IMR-90 (cell line): ENCODE results near the gene CELSR2. TPM values are rescaled to one million over a fixed set of nuclear protein-coding genes. Genes with fewer than 3 reads are reported as not detected.

Experiments used
- ATAC-seq: fragments of 200-7000 bp; cut with Tn5 transposase; 2 replicates; pipeline ENCODE4 v1.9.1; 2020; ENCODE audit warnings: low read depth, mild to moderate bottlenecking, moderate library complexity
- BruUV-seq: library from RNA; stranded (reverse); fragments of 400-500 nt; replicated peaks from 2 replicates; lab custom pipeline; 2021; lab: Mats Ljungman, UMichigan
- CTCF ChIA-PET: fragments of 300-600 bp; formaldehyde crosslinking; extraction: SDS; loops from one replicate; lab custom pipeline; 2021; ENCODE audit warnings: antibody characterized with exemption; lab: Yijun Ruan, JAX
- POLR2A ChIA-PET: fragments of 300-600 bp; sonication (Branson Sonifier 250); formaldehyde crosslinking; loops from one replicate; lab custom pipeline; 2022; ENCODE audit warnings: antibody characterized with exemption; ENCODE audit not compliant: unreplicated experiment; lab: Charles Lee
- DNase-seq: peaks from one replicate; pipeline ENCODE4 v3.0.0; 2013
- H2AFZ ChIP-seq: replicated peaks from 2 replicates; pipeline ENCODE3; 2013; ENCODE audit warnings: low read length, mild to moderate bottlenecking; ENCODE audit not compliant: poor library complexity
- H2AK5ac ChIP-seq: 2 replicates; pipeline ENCODE4 v1.6.1; 2013; ENCODE audit warnings: low read depth, low read length, inconsistent platforms
- H2AK9ac ChIP-seq: replicated peaks from 2 replicates; pipeline ENCODE3; 2013; ENCODE audit warnings: mild to moderate bottlenecking, low read depth, low read length, moderate library complexity; ENCODE audit not compliant: poor library complexity
- H2BK120ac ChIP-seq: 2 replicates; pipeline ENCODE4 v1.6.1; 2013; ENCODE audit warnings: low read depth, low read length, inconsistent platforms
- H2BK15ac ChIP-seq: 3 replicates; pipeline ENCODE4 v1.6.1; 2013; ENCODE audit warnings: low read depth, low read length, inconsistent platforms
- H2BK20ac ChIP-seq: 2 replicates; pipeline ENCODE4 v1.6.1; 2013; ENCODE audit warnings: low read depth, mild to moderate bottlenecking, inconsistent platforms, low read length, moderate library complexity
- H2BK5ac ChIP-seq: 2 replicates; pipeline ENCODE4 v1.6.1; 2013; ENCODE audit warnings: mild to moderate bottlenecking, low read depth, low read length, inconsistent platforms; ENCODE audit not compliant: poor library complexity, severe bottlenecking
- H3K14ac ChIP-seq: replicated peaks from 2 replicates; pipeline ENCODE4 v1.6.1; 2013; ENCODE audit warnings: low read depth, low read length, inconsistent platforms
- H3K18ac ChIP-seq: 2 replicates; pipeline ENCODE4 v1.6.1; 2013; ENCODE audit warnings: low read depth, low read length, control low read depth
- H3K23ac ChIP-seq: 2 replicates; pipeline ENCODE4 v1.6.1; 2013; ENCODE audit warnings: low read depth, low read length, inconsistent platforms
- H3K27ac ChIP-seq: 2 replicates; pipeline ENCODE4 v1.5.1; 2013; ENCODE audit warnings: mild to moderate bottlenecking, control low read depth, low read length; ENCODE audit not compliant: insufficient read depth
- H3K27me3 ChIP-seq: 2 replicates; pipeline ENCODE4 v1.6.1; 2013; ENCODE audit warnings: low read length; ENCODE audit not compliant: control insufficient read depth, insufficient read depth
- H3K36me3 ChIP-seq: 2 replicates; pipeline ENCODE4 v1.6.1; 2013; ENCODE audit warnings: low read length, mixed read lengths; ENCODE audit not compliant: control insufficient read depth, insufficient read depth
- H3K4ac ChIP-seq: 2 replicates; pipeline ENCODE4 v1.6.1; 2013; ENCODE audit warnings: low read depth, low read length, inconsistent platforms
- H3K4me1 ChIP-seq: 2 replicates; pipeline ENCODE4 v1.6.1; 2013; ENCODE audit warnings: low read length, mixed read lengths; ENCODE audit not compliant: control insufficient read depth, insufficient read depth
- H3K4me2 ChIP-seq: 2 replicates; pipeline ENCODE4 v1.6.1; 2013; ENCODE audit warnings: low read depth, mild to moderate bottlenecking, control low read depth, low read length, moderate library complexity
- H3K4me3 ChIP-seq: 2 replicates; pipeline ENCODE4 v1.5.1; 2013; ENCODE audit warnings: low read depth, mild to moderate bottlenecking, control low read depth, low read length, moderate library complexity; ENCODE audit not compliant: insufficient read depth
- H3K56ac ChIP-seq: 2 replicates; pipeline ENCODE4 v1.6.1; 2013; ENCODE audit warnings: low read length, inconsistent platforms; ENCODE audit not compliant: insufficient read depth; ENCODE audit errors: extremely low read depth
- H3K79me1 ChIP-seq, 2 experiments: 2 replicates each; pipeline ENCODE4 v1.6.1; 2013; ENCODE audit warnings: low read length in 2 of 2, inconsistent platforms in 1 of 2, low read depth in 1 of 2
- H3K9ac ChIP-seq: 2 replicates; pipeline ENCODE4 v1.6.1; 2013; ENCODE audit warnings: low read depth, low read length, control low read depth
- H3K9me1 ChIP-seq: 2 replicates; pipeline ENCODE4 v1.6.1; 2013; ENCODE audit warnings: low read length, inconsistent platforms; ENCODE audit not compliant: insufficient read depth
- H3K9me3 ChIP-seq: 2 replicates; pipeline ENCODE4 v1.6.1; 2013; ENCODE audit warnings: low read length; ENCODE audit not compliant: control insufficient read depth, insufficient read depth
- H4K20me1 ChIP-seq: 2 replicates; pipeline ENCODE4 v1.6.1; 2013; ENCODE audit warnings: low read length, inconsistent platforms; ENCODE audit not compliant: insufficient read depth
- H4K5ac ChIP-seq: 2 replicates; pipeline ENCODE4 v1.6.1; 2013; ENCODE audit warnings: mild to moderate bottlenecking, low read depth, low read length, control low read depth
- H4K8ac ChIP-seq, 2 experiments: 2 replicates each; pipeline ENCODE4 v1.6.1; 2013; ENCODE audit warnings: low read depth in 2 of 2, low read length in 2 of 2, control low read depth in 1 of 2, inconsistent platforms in 1 of 2
- H4K91ac ChIP-seq: 2 replicates; pipeline ENCODE4 v1.6.1; 2013; ENCODE audit warnings: low read depth, low read length, inconsistent platforms; ENCODE audit not compliant: insufficient read depth
- FOS ChIP-seq: fragments of 150-350 bp; IDR thresholded peaks from 2 replicates; pipeline ENCODE4 v1.6.1; 2016; ENCODE audit warnings: low read depth, low read length
- MAFK ChIP-seq: IDR thresholded peaks from 2 replicates; pipeline ENCODE4 v1.6.1; 2012; ENCODE audit warnings: low read depth, low read length, improper control_type of control experiment
- MXI1 ChIP-seq: IDR thresholded peaks from 2 replicates; pipeline ENCODE4 v1.6.1; 2012; ENCODE audit warnings: low read depth, mild to moderate bottlenecking, low read length, moderate library complexity, borderline replicate concordance
- NFE2L2 ChIP-seq: fragments of 150-350 bp; IDR thresholded peaks from 2 replicates; pipeline ENCODE4 v1.6.1; 2016; ENCODE audit warnings: low read depth, mild to moderate bottlenecking, low read length
- RFX5 ChIP-seq: IDR thresholded peaks from 2 replicates; pipeline ENCODE4 v1.8.0; 2012; ENCODE audit warnings: low read depth, mild to moderate bottlenecking, low read length, moderate library complexity
- USF2 ChIP-seq: fragments of 150-350 bp; IDR thresholded peaks from 2 replicates; pipeline ENCODE4 v1.6.1; 2017; ENCODE audit warnings: mild to moderate bottlenecking, antibody characterized with exemption, low read length, low read depth
- WGBS, 2 experiments: methylation state at CpG; one replicate each; pipeline versions ENCODE4 v1.1.5 to v1.1.7; 2013; ENCODE audit warnings: missing lambda C conversion rate in 2 of 2; ENCODE audit not compliant: insufficient read length in 1 of 2; ENCODE audit errors: extremely low coverage in 2 of 2; 5-methylcytosine and 5-hydroxymethylcytosine counted together
- dilution Hi-C: fragments of 300-500 bp; cut with HindIII; formaldehyde crosslinking; loops from one replicate; pipeline ENCODE4 v1.14.3; 2018; ENCODE audit warnings: low sequenced_read_pairs; ENCODE audit not compliant: unreplicated experiment
- in situ Hi-C: fragments of 300-500 bp; cut with MboI; formaldehyde crosslinking; loops from 3 replicates; pipeline ENCODE4 v1.14.3; 2019; ENCODE audit warnings: low sequenced_read_pairs, inconsistent platforms, mixed read lengths
- intact Hi-C: fragments of 100-400 bp; cut with micrococcal nuclease; formaldehyde crosslinking; loops from 2 replicates; pipeline ENCODE4 v1.10.0; 2022
- polyA plus RNA-seq, 3 experiments: library from polyadenylated mRNA; depleted of rRNA; stranded (reverse); fragments of >200 nt; gene quantifications; 2 replicates each; pipeline ENCODE4 v1.2.3, GENCODE V29; 2012; ENCODE audit warnings: low replicate concordance in 1 of 3
- total RNA-seq: library from RNA; depleted of rRNA; stranded (reverse); fragments of >200 nt; gene quantifications from 2 replicates; pipeline ENCODE4 v1.2.3, GENCODE V29; 2012
- TF ChIP-seq, protein P1 (sequence below): fragments of 150-350 bp; IDR thresholded peaks from 2 replicates; pipeline ENCODE4 v1.6.1; 2016; ENCODE audit warnings: low read depth, mild to moderate bottlenecking, low read length, moderate library complexity, borderline replicate concordance

The CELSR2 gene
- total and polyA plus RNA-seq, 2 of the 4 experiments (the other 2 are of a cell fraction): 1.3 to 5.3 TPM

GRCh38 chr1:109256971-109257681 is 7.8 kb downstream of the CELSR2 start:
- no peaks in the 10 kb centered on the region for H4K20me1 ChIP-seq
- no peak overlapping the region for H3K56ac ChIP-seq
- H4K91ac ChIP-seq: no peak overlapping the region
- no TSS peak for BruUV-seq
- DNase-seq: peak; percentile 53
- H4K8ac ChIP-seq: no peak overlapping the region
- no peak overlapping the region for H3K23ac ChIP-seq
- H3K14ac ChIP-seq: no peak overlapping the region
- H3K9ac ChIP-seq: no peak overlapping the region
- H3K79me1 ChIP-seq: 0 out of 4 replicates have a peak, but pooled peaks cover 0 to 8% of the 10 kb centered on the region in 2 experiments
- no peak overlapping the region for H3K4ac ChIP-seq
- no peaks in the 10 kb centered on the region; the same call in 1 of the 2 replicates for H3K9me1 ChIP-seq
- no peak overlapping the region for H3K4me3 ChIP-seq
- no peak for ATAC-seq
- no peak overlapping the region for H3K27ac ChIP-seq
- no peak overlapping the region for H2BK15ac ChIP-seq
- dilution Hi-C loops (no loop called here), in situ Hi-C loops (no loop called here), intact Hi-C loops (no loop called here)
- no peak overlapping the region for H3K18ac ChIP-seq
- TF ChIP-seq, protein P1, sequence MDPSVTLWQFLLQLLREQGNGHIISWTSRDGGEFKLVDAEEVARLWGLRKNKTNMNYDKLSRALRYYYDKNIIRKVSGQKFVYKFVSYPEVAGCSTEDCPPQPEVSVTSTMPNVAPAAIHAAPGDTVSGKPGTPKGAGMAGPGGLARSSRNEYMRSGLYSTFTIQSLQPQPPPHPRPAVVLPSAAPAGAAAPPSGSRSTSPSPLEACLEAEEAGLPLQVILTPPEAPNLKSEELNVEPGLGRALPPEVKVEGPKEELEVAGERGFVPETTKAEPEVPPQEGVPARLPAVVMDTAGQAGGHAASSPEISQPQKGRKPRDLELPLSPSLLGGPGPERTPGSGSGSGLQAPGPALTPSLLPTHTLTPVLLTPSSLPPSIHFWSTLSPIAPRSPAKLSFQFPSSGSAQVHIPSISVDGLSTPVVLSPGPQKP: no peak
- TF ChIP-seq RFX5 (no peak), MAFK (no peak), NFE2L2 (no peak), USF2 (no peak), MXI1 (no peak), FOS (no peak)
- H3K4me1 ChIP-seq: peaks cover 14% of the 10 kb centered on the region
- no peak overlapping the region for H2BK20ac ChIP-seq
- CTCF ChIA-PET: no interaction called here
- H3K27me3 ChIP-seq: no peaks in the 10 kb centered on the region
- H2AK5ac ChIP-seq: no peak overlapping the region
- no CpG with 5 or more reads among the region's 5 CpGs for WGBS, 2 experiments
- no peaks in the 10 kb centered on the region for H3K9me3 ChIP-seq
- peak overlapping the region; percentile 23 for H2AK9ac ChIP-seq
- no peak overlapping the region for H4K5ac ChIP-seq
- no peak overlapping the region for H3K4me2 ChIP-seq
- H3K36me3 ChIP-seq: no peaks in the 10 kb centered on the region
- POLR2A ChIA-PET: interaction anchor here (0.5 to 0.6 kb wide), 3 partner anchors 133 to 170 kb away, joined by 3 to 7 read pairs (median 3); no protein-coding TSS in a partner anchor
- no peak overlapping the region for H2BK120ac ChIP-seq
- H2BK5ac ChIP-seq: no peak overlapping the region
- no peak overlapping the region for H2AFZ ChIP-seq
